A673 (cell line): ENCODE results near the gene ABHD6.
"Not testable (repeated sequence)": the region's sequence is repeated elsewhere in the genome, so short reads cannot be mapped to it uniquely, and the experiment has no call there.

Experiments used
- EZH2 ChIP-seq: fragments of 200-600 bp; sonication (generic); IDR thresholded peaks from 2 replicates; pipeline ENCODE4 v1.6.1; 2017; ENCODE audit warnings: borderline replicate concordance, low read depth, mild to moderate bottlenecking, mixed read lengths, antibody characterized with exemption, low read length; ENCODE audit not compliant: poor library complexity, severe bottlenecking
- TF ChIP-seq, protein P1 (sequence below): fragments of 300-800, 200-600 bp; sonication (generic); conservative IDR thresholded peaks from 2 replicates; pipeline ENCODE4 v1.5.1; 2017; ENCODE audit warnings: low read depth, mild to moderate bottlenecking, antibody characterized with exemption, low read length, moderate library complexity, mixed read lengths

DNA sequence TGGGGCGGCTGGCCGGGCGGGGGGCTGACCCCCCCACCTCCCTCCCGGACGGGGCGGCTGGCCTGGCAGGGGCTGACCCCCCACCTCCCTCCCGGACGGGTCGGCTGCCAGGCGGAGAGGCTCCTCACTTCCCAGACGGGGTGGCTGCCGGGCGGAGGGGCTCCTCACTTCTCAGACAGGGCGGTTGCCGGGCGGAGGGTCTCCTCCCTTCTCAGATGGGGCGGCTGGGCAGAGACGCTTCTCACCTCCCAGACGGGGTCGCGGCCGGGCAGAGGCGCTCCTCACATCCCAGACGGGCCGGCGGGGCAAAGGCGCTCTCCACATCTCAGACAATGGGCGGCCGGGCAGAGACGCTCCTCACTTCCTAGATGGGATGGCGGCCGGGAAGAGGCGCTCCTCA lies 52.9 kb downstream of the ABHD6 start:
- TF ChIP-seq, protein P1, sequence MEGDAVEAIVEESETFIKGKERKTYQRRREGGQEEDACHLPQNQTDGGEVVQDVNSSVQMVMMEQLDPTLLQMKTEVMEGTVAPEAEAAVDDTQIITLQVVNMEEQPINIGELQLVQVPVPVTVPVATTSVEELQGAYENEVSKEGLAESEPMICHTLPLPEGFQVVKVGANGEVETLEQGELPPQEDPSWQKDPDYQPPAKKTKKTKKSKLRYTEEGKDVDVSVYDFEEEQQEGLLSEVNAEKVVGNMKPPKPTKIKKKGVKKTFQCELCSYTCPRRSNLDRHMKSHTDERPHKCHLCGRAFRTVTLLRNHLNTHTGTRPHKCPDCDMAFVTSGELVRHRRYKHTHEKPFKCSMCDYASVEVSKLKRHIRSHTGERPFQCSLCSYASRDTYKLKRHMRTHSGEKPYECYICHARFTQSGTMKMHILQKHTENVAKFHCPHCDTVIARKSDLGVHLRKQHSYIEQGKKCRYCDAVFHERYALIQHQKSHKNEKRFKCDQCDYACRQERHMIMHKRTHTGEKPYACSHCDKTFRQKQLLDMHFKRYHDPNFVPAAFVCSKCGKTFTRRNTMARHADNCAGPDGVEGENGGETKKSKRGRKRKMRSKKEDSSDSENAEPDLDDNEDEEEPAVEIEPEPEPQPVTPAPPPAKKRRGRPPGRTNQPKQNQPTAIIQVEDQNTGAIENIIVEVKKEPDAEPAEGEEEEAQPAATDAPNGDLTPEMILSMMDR: not testable (repeated sequence)
- not testable (repeated sequence) for TF ChIP-seq EZH2
